IMR-90 (cell line): ENCODE results near the gene PHAF1. TPM values are rescaled to one million over a fixed set of nuclear protein-coding genes. Genes with fewer than 3 reads are reported as not detected.

Experiments used
- ATAC-seq: fragments of 200-7000 bp; cut with Tn5 transposase; 2 replicates; pipeline ENCODE4 v1.9.1; 2020; ENCODE audit warnings: low read depth, mild to moderate bottlenecking, moderate library complexity
- BruUV-seq: library from RNA; stranded (reverse); fragments of 400-500 nt; replicated peaks from 2 replicates; lab custom pipeline; 2021; lab: Mats Ljungman, UMichigan
- CTCF ChIA-PET: fragments of 300-600 bp; formaldehyde crosslinking; extraction: SDS; loops from one replicate; lab custom pipeline; 2021; ENCODE audit warnings: antibody characterized with exemption; lab: Yijun Ruan, JAX
- POLR2A ChIA-PET: fragments of 300-600 bp; sonication (Branson Sonifier 250); formaldehyde crosslinking; loops from one replicate; lab custom pipeline; 2022; ENCODE audit warnings: antibody characterized with exemption; ENCODE audit not compliant: unreplicated experiment; lab: Charles Lee
- DNase-seq: peaks from one replicate; pipeline ENCODE4 v3.0.0; 2013
- H2AFZ ChIP-seq: replicated peaks from 2 replicates; pipeline ENCODE3; 2013; ENCODE audit warnings: low read length, mild to moderate bottlenecking; ENCODE audit not compliant: poor library complexity
- H2AK5ac ChIP-seq: 2 replicates; pipeline ENCODE4 v1.6.1; 2013; ENCODE audit warnings: low read depth, low read length, inconsistent platforms
- H2AK9ac ChIP-seq: replicated peaks from 2 replicates; pipeline ENCODE3; 2013; ENCODE audit warnings: mild to moderate bottlenecking, low read depth, low read length, moderate library complexity; ENCODE audit not compliant: poor library complexity
- H2BK120ac ChIP-seq: 2 replicates; pipeline ENCODE4 v1.6.1; 2013; ENCODE audit warnings: low read depth, low read length, inconsistent platforms
- H2BK15ac ChIP-seq: 3 replicates; pipeline ENCODE4 v1.6.1; 2013; ENCODE audit warnings: low read depth, low read length, inconsistent platforms
- H2BK20ac ChIP-seq: 2 replicates; pipeline ENCODE4 v1.6.1; 2013; ENCODE audit warnings: low read depth, mild to moderate bottlenecking, inconsistent platforms, low read length, moderate library complexity
- H2BK5ac ChIP-seq: 2 replicates; pipeline ENCODE4 v1.6.1; 2013; ENCODE audit warnings: mild to moderate bottlenecking, low read depth, low read length, inconsistent platforms; ENCODE audit not compliant: poor library complexity, severe bottlenecking
- H3K14ac ChIP-seq: replicated peaks from 2 replicates; pipeline ENCODE4 v1.6.1; 2013; ENCODE audit warnings: low read depth, low read length, inconsistent platforms
- H3K18ac ChIP-seq: 2 replicates; pipeline ENCODE4 v1.6.1; 2013; ENCODE audit warnings: low read depth, low read length, control low read depth
- H3K23ac ChIP-seq: 2 replicates; pipeline ENCODE4 v1.6.1; 2013; ENCODE audit warnings: low read depth, low read length, inconsistent platforms
- H3K27ac ChIP-seq: 2 replicates; pipeline ENCODE4 v1.5.1; 2013; ENCODE audit warnings: mild to moderate bottlenecking, control low read depth, low read length; ENCODE audit not compliant: insufficient read depth
- H3K27me3 ChIP-seq: 2 replicates; pipeline ENCODE4 v1.6.1; 2013; ENCODE audit warnings: low read length; ENCODE audit not compliant: control insufficient read depth, insufficient read depth
- H3K36me3 ChIP-seq: 2 replicates; pipeline ENCODE4 v1.6.1; 2013; ENCODE audit warnings: low read length, mixed read lengths; ENCODE audit not compliant: control insufficient read depth, insufficient read depth
- H3K4ac ChIP-seq: 2 replicates; pipeline ENCODE4 v1.6.1; 2013; ENCODE audit warnings: low read depth, low read length, inconsistent platforms
- H3K4me1 ChIP-seq: 2 replicates; pipeline ENCODE4 v1.6.1; 2013; ENCODE audit warnings: low read length, mixed read lengths; ENCODE audit not compliant: control insufficient read depth, insufficient read depth
- H3K4me2 ChIP-seq: 2 replicates; pipeline ENCODE4 v1.6.1; 2013; ENCODE audit warnings: low read depth, mild to moderate bottlenecking, control low read depth, low read length, moderate library complexity
- H3K4me3 ChIP-seq: 2 replicates; pipeline ENCODE4 v1.5.1; 2013; ENCODE audit warnings: low read depth, mild to moderate bottlenecking, control low read depth, low read length, moderate library complexity; ENCODE audit not compliant: insufficient read depth
- H3K56ac ChIP-seq: 2 replicates; pipeline ENCODE4 v1.6.1; 2013; ENCODE audit warnings: low read length, inconsistent platforms; ENCODE audit not compliant: insufficient read depth; ENCODE audit errors: extremely low read depth
- H3K79me1 ChIP-seq, 2 experiments: 2 replicates each; pipeline ENCODE4 v1.6.1; 2013; ENCODE audit warnings: low read length in 2 of 2, inconsistent platforms in 1 of 2, low read depth in 1 of 2
- H3K9ac ChIP-seq: 2 replicates; pipeline ENCODE4 v1.6.1; 2013; ENCODE audit warnings: low read depth, low read length, control low read depth
- H3K9me1 ChIP-seq: 2 replicates; pipeline ENCODE4 v1.6.1; 2013; ENCODE audit warnings: low read length, inconsistent platforms; ENCODE audit not compliant: insufficient read depth
- H3K9me3 ChIP-seq: 2 replicates; pipeline ENCODE4 v1.6.1; 2013; ENCODE audit warnings: low read length; ENCODE audit not compliant: control insufficient read depth, insufficient read depth
- H4K20me1 ChIP-seq: 2 replicates; pipeline ENCODE4 v1.6.1; 2013; ENCODE audit warnings: low read length, inconsistent platforms; ENCODE audit not compliant: insufficient read depth
- H4K5ac ChIP-seq: 2 replicates; pipeline ENCODE4 v1.6.1; 2013; ENCODE audit warnings: mild to moderate bottlenecking, low read depth, low read length, control low read depth
- H4K8ac ChIP-seq, 2 experiments: 2 replicates each; pipeline ENCODE4 v1.6.1; 2013; ENCODE audit warnings: low read depth in 2 of 2, low read length in 2 of 2, control low read depth in 1 of 2, inconsistent platforms in 1 of 2
- H4K91ac ChIP-seq: 2 replicates; pipeline ENCODE4 v1.6.1; 2013; ENCODE audit warnings: low read depth, low read length, inconsistent platforms; ENCODE audit not compliant: insufficient read depth
- FOS ChIP-seq: fragments of 150-350 bp; IDR thresholded peaks from 2 replicates; pipeline ENCODE4 v1.6.1; 2016; ENCODE audit warnings: low read depth, low read length
- MAFK ChIP-seq: IDR thresholded peaks from 2 replicates; pipeline ENCODE4 v1.6.1; 2012; ENCODE audit warnings: low read depth, low read length, improper control_type of control experiment
- MAZ ChIP-seq: IDR thresholded peaks from 2 replicates; pipeline ENCODE4 v1.6.1; 2012; ENCODE audit warnings: low read depth, mild to moderate bottlenecking, low read length, improper control_type of control experiment, moderate library complexity, borderline replicate concordance
- POLR2A ChIP-seq: IDR thresholded peaks from 2 replicates; pipeline ENCODE4 v1.6.1; 2012; ENCODE audit warnings: mild to moderate bottlenecking, low read depth, low read length
- RFX5 ChIP-seq: IDR thresholded peaks from 2 replicates; pipeline ENCODE4 v1.8.0; 2012; ENCODE audit warnings: low read depth, mild to moderate bottlenecking, low read length, moderate library complexity
- SMC3 ChIP-seq: fragments of 150-350 bp; IDR thresholded peaks from 2 replicates; pipeline ENCODE4 v1.6.1; 2016; ENCODE audit warnings: low read depth, mild to moderate bottlenecking, antibody characterized with exemption, low read length, moderate library complexity
- USF2 ChIP-seq: fragments of 150-350 bp; IDR thresholded peaks from 2 replicates; pipeline ENCODE4 v1.6.1; 2017; ENCODE audit warnings: mild to moderate bottlenecking, antibody characterized with exemption, low read length, low read depth
- WGBS, 2 experiments: methylation state at CpG; one replicate each; pipeline versions ENCODE4 v1.1.5 to v1.1.7; 2013; ENCODE audit warnings: missing lambda C conversion rate in 2 of 2; ENCODE audit not compliant: insufficient read length in 1 of 2; ENCODE audit errors: extremely low coverage in 2 of 2; 5-methylcytosine and 5-hydroxymethylcytosine counted together
- dilution Hi-C: fragments of 300-500 bp; cut with HindIII; formaldehyde crosslinking; loops from one replicate; pipeline ENCODE4 v1.14.3; 2018; ENCODE audit warnings: low sequenced_read_pairs; ENCODE audit not compliant: unreplicated experiment
- in situ Hi-C: fragments of 300-500 bp; cut with MboI; formaldehyde crosslinking; loops from 3 replicates; pipeline ENCODE4 v1.14.3; 2019; ENCODE audit warnings: low sequenced_read_pairs, inconsistent platforms, mixed read lengths
- intact Hi-C: fragments of 100-400 bp; cut with micrococcal nuclease; formaldehyde crosslinking; loops from 2 replicates; pipeline ENCODE4 v1.10.0; 2022
- polyA plus RNA-seq, 3 experiments: library from polyadenylated mRNA; depleted of rRNA; stranded (reverse); fragments of >200 nt; gene quantifications; 2 replicates each; pipeline ENCODE4 v1.2.3, GENCODE V29; 2012; ENCODE audit warnings: low replicate concordance in 1 of 3
- total RNA-seq: library from RNA; depleted of rRNA; stranded (reverse); fragments of >200 nt; gene quantifications from 2 replicates; pipeline ENCODE4 v1.2.3, GENCODE V29; 2012
- TF ChIP-seq, protein P1 (sequence below): fragments of 150-350 bp; IDR thresholded peaks from 2 replicates; pipeline ENCODE4 v1.6.1; 2016; ENCODE audit warnings: low read depth, mild to moderate bottlenecking, low read length, moderate library complexity, borderline replicate concordance

Gene PHAF1
- total and polyA plus RNA-seq, 2 of the 4 experiments (the other 2 are of a cell fraction): 14.0 to 19.8 TPM

DNA sequence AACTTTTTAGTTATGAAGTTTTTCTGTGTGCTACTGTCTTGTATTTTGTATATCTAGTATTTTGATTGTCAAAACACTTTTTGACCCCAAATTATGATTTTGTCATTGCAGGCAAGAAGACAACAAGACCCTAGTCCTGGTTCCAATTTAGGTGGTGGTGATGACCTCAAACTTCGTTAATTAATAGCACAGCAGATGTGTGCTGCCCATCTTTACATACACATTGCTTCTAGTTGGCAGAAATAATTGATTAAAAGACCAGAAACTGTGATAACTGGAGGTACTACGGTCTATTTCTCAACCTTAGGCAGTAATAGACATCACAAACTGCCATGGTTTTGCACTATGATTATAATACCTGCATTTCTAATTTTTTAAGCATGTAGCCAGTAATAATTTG, 11.1 kb upstream of the PHAF1 start:
- ChIA-PET POLR2A (no interaction called here), CTCF (interaction anchor here (1.8 kb wide), 1 partner anchor 11 kb away, joined by 4 read pairs; no protein-coding TSS in a partner anchor)
- no peak for DNase-seq
- Histone ChIP-seq H3K18ac (no peak overlapping the region), H2BK5ac (no peak overlapping the region), H4K91ac (no peak overlapping the region), H2AFZ (no peak overlapping the region), H3K23ac (no peak overlapping the region), H4K8ac (no peak overlapping the region), H3K14ac (no peak overlapping the region), H3K56ac (no peak overlapping the region), H3K9ac (no peak overlapping the region), H3K27ac (no peak overlapping the region), H2BK15ac (no peak overlapping the region), H3K4me2 (no peak overlapping the region), H3K4ac (no peak overlapping the region), H2AK9ac (no peak overlapping the region), H2AK5ac (no peak overlapping the region), H3K79me1 (peaks cover 10 to 11% of the 10 kb centered on the region in 2 experiments), H3K9me3 (no peaks in the 10 kb centered on the region), H3K36me3 (peaks cover 2% of the 10 kb centered on the region; the same call in 1 of the 2 replicates), H3K9me1 (peaks cover 3% of the 10 kb centered on the region; the same call in 1 of the 2 replicates), H3K4me1 (peaks cover 5% of the 10 kb centered on the region), H2BK120ac (no peak overlapping the region), H4K5ac (no peak overlapping the region), H3K27me3 (no peaks in the 10 kb centered on the region), H3K4me3 (no peak overlapping the region), H2BK20ac (no peak overlapping the region), H4K20me1 (peaks cover 19% of the 10 kb centered on the region)
- WGBS, 2 experiments: no CpG with 5 or more reads among the region's 2 CpGs
- no TSS peak for BruUV-seq
- dilution Hi-C loops (no loop called here), intact Hi-C loops (no loop called here), in situ Hi-C loops (no loop called here)
- TF ChIP-seq FOS (no peak), POLR2A (no peak), RFX5 (no peak), USF2 (no peak), SMC3 (no peak), MAFK (no peak), MAZ (no peak)
- TF ChIP-seq, protein P1, sequence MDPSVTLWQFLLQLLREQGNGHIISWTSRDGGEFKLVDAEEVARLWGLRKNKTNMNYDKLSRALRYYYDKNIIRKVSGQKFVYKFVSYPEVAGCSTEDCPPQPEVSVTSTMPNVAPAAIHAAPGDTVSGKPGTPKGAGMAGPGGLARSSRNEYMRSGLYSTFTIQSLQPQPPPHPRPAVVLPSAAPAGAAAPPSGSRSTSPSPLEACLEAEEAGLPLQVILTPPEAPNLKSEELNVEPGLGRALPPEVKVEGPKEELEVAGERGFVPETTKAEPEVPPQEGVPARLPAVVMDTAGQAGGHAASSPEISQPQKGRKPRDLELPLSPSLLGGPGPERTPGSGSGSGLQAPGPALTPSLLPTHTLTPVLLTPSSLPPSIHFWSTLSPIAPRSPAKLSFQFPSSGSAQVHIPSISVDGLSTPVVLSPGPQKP: no peak
- ATAC-seq: no peak
